ENCODE data around the gene RADIL.

DNA sequence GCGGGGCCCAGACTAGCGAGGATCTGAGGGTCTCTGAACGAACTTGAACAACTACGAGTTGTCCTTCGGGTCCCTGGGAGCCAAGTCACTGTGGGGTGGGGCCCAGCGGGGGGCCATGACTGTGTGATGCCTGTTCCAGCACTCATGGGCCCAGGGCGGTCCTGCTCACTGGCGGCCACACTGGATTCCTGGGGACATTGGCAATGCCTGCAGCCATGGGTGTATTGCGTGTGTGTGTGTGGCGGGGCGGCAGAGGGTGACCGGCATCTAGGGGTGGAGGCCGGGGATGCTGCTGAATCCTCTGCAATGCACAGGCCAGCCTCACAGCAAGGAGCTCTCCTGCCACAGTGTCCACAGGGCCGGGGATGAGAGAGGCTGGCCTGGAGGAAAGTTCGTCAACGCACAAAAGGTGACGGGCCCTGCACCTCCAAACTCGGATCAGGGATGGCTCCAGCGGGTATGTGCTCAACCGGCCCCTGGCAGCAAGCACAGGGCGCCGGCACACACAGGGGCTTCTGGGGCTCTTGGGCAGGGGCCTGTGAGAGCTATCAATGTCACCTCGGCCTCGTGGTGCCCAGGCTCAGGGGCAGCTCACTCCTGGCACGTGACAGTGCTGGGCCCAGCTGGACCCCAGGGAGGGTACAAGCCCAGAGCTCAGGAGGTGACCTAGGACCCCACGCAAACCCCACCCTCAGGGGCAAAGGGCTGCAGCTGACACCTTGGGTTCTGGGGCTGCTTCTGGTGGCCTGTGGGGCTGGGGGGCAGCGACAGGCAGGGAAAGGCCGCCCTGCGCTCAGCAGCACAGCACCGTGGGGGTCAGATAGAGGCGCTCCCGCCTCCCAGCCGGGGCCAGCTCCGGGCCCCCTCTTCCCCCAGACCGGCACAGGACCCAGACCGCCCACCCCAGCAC lies 49.6 kb downstream of the RADIL start:
- no peak for TF ChIP-seq CTCF (IDR thresholded peaks at IDR 0.05)
- TF ChIP-seq POLR2A (IDR thresholded peaks at IDR 0.05): no peak

Measured in lower leg skin (tissue), 3 donors.